Vagina (tissue), 2 donors: ENCODE data around the gene LRP11. TPM values are rescaled to one million over a fixed set of nuclear protein-coding genes. Genes with fewer than 3 reads are reported as not detected.
"Not testable (repeated sequence)": the region's sequence is repeated elsewhere in the genome, so short reads cannot be mapped to it uniquely, and the experiment has no call there.

Experiments used
- DNase-seq, 2 donors: peaks; one replicate each; pipeline ENCODE4 v3.0.0-alpha.2; 2017; ENCODE audit errors: extremely low spot score in 2 of 2
- H3K27ac ChIP-seq: fragments of 200-600 bp; sonication (generic); one replicate; pipeline ENCODE4 v1.5.1; 2019
- H3K27me3 ChIP-seq: fragments of 200-600 bp; sonication (generic); one replicate; pipeline ENCODE4 v1.5.1; 2019
- H3K36me3 ChIP-seq, 2 donors: fragments of 200-600 bp; sonication (generic); one replicate each; pipeline ENCODE4 v1.5.1; 2017 to 2019
- H3K4me1 ChIP-seq: fragments of 200-600 bp; sonication (generic); one replicate; pipeline ENCODE4 v1.5.1; 2019
- H3K4me3 ChIP-seq, 2 donors: fragments of 200-600 bp; sonication (generic); 1 replicate in 1 of 2; 2 replicates in 1 of 2; pipeline ENCODE4 v1.5.1; 2016 to 2019
- H3K9me3 ChIP-seq: fragments of 200-600 bp; sonication (generic); one replicate; pipeline ENCODE4 v1.5.1; 2019
- POLR2A ChIP-seq, 2 donors: fragments of 450-650 bp; IDR thresholded peaks; one replicate each; pipeline ENCODE4 v1.6.1; 2017; ENCODE audit warnings: antibody characterized with exemption in 2 of 2, mild to moderate bottlenecking in 2 of 2, moderate library complexity in 2 of 2
- POLR2AphosphoS5 ChIP-seq, 2 donors: sonication (generic); formaldehyde crosslinking; IDR thresholded peaks; one replicate each; pipeline ENCODE4 v1.9.0; 2017; ENCODE audit warnings: antibody characterized with exemption in 2 of 2, mild to moderate bottlenecking in 2 of 2, low read depth in 1 of 2; ENCODE audit not compliant: insufficient read depth in 1 of 2
- intact Hi-C: fragments of 100-400 bp; cut with DNase I; formaldehyde crosslinking; loops from one replicate; pipeline ENCODE4 v1.15.1; 2023
- total RNA-seq: library from RNA; depleted of rRNA; stranded (reverse); fragments of >200 nt; gene quantifications from one replicate; pipeline ENCODE4 v1.2.3, GENCODE V29; 2016
- TF ChIP-seq, protein P1 (sequence below), 3 experiments: fragments of 450-650 bp in 2 of 3; fragments of 200-600 bp in 1 of 3; sonication (generic) in 1 of 3; IDR thresholded peaks; one replicate each; pipeline ENCODE4 v1.5.1; 2017 to 2019; ENCODE audit warnings: antibody characterized with exemption in 3 of 3, mild to moderate bottlenecking in 2 of 3, moderate library complexity in 2 of 3

LRP11 gene
- total RNA-seq, 1 donor from 2014 or later = 35.1 TPM

DNA sequence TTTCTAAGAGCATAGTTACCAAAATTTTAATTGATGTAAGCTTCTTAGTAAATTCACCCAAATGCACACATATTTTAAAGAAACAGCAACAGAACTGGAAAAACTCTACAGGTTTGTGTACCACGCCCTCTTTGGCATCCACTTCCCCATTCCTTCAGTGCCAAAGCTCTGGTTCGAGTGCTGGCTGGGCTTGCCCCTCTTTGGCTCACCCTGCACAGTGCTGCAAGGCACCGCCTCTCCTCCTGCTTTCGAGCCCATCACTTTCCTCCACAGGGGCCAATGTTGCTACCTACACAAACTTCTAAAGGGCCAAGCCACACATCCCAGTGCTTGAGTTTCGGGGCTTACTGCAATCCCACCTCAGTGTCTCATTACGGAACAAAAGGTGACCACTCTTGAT is 9.6 kb downstream of the LRP11 start:
- Histone ChIP-seq H3K27ac (no peak overlapping the region), H3K4me3 (no peak overlapping the region), H3K27me3 (no peaks in the 10 kb centered on the region), H3K9me3 (no peaks in the 10 kb centered on the region), H3K36me3 (no peaks in the 10 kb centered on the region), H3K4me1 (peaks cover 26% of the 10 kb centered on the region)
- no peak for TF ChIP-seq POLR2A (IDR thresholded peaks at IDR 0.05)
- TF ChIP-seq, protein P1, sequence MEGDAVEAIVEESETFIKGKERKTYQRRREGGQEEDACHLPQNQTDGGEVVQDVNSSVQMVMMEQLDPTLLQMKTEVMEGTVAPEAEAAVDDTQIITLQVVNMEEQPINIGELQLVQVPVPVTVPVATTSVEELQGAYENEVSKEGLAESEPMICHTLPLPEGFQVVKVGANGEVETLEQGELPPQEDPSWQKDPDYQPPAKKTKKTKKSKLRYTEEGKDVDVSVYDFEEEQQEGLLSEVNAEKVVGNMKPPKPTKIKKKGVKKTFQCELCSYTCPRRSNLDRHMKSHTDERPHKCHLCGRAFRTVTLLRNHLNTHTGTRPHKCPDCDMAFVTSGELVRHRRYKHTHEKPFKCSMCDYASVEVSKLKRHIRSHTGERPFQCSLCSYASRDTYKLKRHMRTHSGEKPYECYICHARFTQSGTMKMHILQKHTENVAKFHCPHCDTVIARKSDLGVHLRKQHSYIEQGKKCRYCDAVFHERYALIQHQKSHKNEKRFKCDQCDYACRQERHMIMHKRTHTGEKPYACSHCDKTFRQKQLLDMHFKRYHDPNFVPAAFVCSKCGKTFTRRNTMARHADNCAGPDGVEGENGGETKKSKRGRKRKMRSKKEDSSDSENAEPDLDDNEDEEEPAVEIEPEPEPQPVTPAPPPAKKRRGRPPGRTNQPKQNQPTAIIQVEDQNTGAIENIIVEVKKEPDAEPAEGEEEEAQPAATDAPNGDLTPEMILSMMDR (IDR thresholded peaks at IDR 0.05) = no peak
- intact Hi-C loops = no loop called here
- DNase-seq = peak in 1 of 2 donors; percentile 27

DNA sequence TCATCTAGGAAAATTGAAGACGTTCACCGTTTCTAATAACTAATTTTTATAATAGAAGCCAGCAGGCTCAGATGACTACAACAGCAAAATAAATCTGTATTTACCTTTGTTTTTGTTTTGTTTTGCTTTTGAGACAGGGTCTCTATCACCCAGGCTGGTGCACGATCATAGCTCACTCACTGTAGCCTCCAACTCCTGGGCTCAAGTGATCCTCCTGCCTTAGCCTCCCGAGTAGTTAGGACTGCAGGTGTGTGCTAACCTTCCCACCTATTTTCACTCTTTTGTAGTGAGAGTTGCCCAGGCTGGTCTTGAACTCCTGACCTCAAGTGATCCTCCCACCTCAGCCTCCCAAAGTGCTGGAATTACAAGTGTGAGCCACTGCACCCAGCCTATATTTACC is 10.1 kb downstream of the LRP11 start:
- peaks cover 26% of the 10 kb centered on the region for H3K4me1 ChIP-seq

DNA sequence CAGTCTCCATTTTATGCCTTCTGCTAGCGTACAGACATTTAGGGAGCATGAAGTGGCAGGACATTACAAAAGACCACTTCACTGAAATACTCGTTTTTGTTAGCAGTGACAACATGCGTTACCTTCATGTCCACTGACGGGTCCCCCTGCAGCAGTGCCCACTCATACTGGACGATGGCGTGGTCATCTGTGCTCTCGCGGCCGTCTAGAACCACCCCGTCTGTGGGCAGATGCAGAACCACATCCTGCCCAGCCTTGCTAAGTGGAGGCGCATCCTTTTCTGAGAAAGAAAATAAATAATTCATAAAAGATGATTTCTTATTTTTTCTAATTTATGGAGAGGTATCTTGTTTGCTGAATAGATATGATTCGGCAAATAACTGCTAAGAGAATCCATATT is 11.3 kb downstream of the LRP11 start:
- H3K27ac ChIP-seq = no peak overlapping the region
- H3K4me1 ChIP-seq = peaks cover 30% of the 10 kb centered on the region
- TF ChIP-seq, protein P1 (IDR thresholded peaks at IDR 0.05) = no peak
- TF ChIP-seq POLR2A (IDR thresholded peaks at IDR 0.05) = no peak
- TF ChIP-seq POLR2AphosphoS5 (IDR thresholded peaks at IDR 0.05; ENCODE audit: insufficient read depth in 1 of 2, low read depth in 1 of 2) = no peak
- H3K36me3 ChIP-seq = no peaks in the 10 kb centered on the region
- H3K9me3 ChIP-seq = no peaks in the 10 kb centered on the region
- H3K4me3 ChIP-seq = no peak overlapping the region
- peak in 1 of 2 donors; percentile 60 for DNase-seq
- H3K27me3 ChIP-seq = no peaks in the 10 kb centered on the region
- intact Hi-C loops = no loop called here

More for the DNA sequence above, 10.1 kb downstream of the LRP11 start:
- H3K36me3 ChIP-seq, H3K4me3 ChIP-seq, intact Hi-C loops, H3K27ac ChIP-seq, H3K27me3 ChIP-seq, H3K9me3 ChIP-seq, DNase-seq: not testable (repeated sequence)

DNA sequence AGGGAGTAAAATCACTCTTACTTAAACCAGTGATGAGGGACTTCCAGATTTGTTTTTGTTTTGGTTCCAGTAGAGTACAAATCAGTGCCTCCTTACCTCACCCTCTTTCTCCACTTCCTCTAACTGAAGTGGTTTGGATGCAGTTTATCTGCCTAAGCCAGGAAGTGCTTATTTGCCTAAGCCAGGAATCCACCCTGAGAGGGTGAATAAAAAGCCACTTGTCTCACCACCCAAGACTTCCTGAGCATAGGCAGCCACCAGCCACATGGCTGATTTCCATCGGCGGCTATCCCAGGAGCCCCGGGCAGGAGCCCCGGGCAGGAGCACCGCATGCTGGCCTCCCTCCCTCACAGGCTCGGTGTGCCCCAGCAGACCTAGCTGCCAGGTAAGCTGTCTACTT is 12.0 kb downstream of the LRP11 start:
- Histone ChIP-seq H3K36me3 (no peaks in the 10 kb centered on the region), H3K9me3 (no peaks in the 10 kb centered on the region), H3K4me3 (no peak overlapping the region), H3K27me3 (no peaks in the 10 kb centered on the region), H3K4me1 (peaks cover 31% of the 10 kb centered on the region), H3K27ac (no peak overlapping the region)
- DNase-seq = peak in 1 of 2 donors; percentile 62
- intact Hi-C loops = no loop called here
- TF ChIP-seq, protein P1 (IDR thresholded peaks at IDR 0.05) = no peak
- TF ChIP-seq POLR2AphosphoS5 (IDR thresholded peaks at IDR 0.05; ENCODE audit: insufficient read depth in 1 of 2, low read depth in 1 of 2) = no peak
- TF ChIP-seq POLR2A (IDR thresholded peaks at IDR 0.05) = no peak

DNA sequence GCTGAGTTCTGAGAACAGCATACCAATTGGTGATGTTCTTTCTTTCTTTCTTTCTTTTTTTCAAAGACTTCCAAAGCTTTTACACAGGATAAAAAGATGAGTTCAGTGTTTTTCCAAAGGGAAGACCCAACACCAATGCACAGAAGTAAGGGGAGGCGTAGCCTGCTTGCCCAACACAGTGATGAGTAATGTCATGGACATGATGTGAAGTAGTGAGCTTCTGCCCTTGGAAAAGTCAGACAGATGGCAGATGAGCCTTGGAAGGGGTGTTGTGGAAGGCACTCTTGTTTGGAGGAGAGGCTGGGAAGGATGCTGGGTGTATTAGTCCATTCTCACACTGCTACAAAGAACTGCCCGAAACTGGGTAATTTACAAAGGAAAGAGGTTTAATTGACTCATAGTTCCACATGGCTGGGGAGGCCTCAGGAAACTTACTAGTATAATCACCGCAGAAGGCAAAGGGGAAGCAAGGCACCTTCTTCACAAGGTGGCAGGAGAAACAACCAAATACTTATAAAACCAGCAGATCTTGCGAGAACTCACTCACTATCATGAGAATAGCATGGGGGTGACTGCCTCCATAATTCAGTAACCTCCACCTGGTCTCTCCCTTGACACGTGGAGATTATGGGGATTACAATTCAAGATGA is 12.6 kb downstream of the LRP11 start:
- H3K27ac ChIP-seq = no peak overlapping the region
- peak in 1 of 2 donors; percentile 22 for DNase-seq
- no peaks in the 10 kb centered on the region for H3K27me3 ChIP-seq
- intact Hi-C loops = no loop called here
- TF ChIP-seq POLR2AphosphoS5 (IDR thresholded peaks at IDR 0.05; ENCODE audit: insufficient read depth in 1 of 2, low read depth in 1 of 2) (no peak), POLR2A (IDR thresholded peaks at IDR 0.05) (no peak)
- TF ChIP-seq, protein P1 (IDR thresholded peaks at IDR 0.05) = no peak
- H3K4me1 ChIP-seq = peaks cover 31% of the 10 kb centered on the region
- no peak overlapping the region for H3K4me3 ChIP-seq
- no peaks in the 10 kb centered on the region for H3K36me3 ChIP-seq
- H3K9me3 ChIP-seq = no peaks in the 10 kb centered on the region

DNA sequence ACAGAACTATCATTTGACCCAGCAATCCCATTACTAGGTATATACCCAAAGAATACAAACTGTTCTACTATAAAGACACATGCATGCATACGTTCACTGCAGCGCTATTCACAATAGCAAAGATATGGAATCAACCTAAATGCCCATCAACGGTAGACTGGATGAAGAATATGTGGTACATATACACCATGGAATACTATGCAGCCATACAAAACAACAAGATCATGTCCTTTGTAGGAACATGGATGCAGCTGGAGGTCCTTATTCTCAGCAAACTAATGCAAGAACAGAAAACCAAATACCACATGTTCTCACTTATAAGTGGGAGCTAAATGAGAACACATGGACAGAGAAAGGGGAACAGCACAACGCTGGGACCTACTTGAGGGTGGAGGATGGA is 15.8 kb downstream of the LRP11 start:
- H3K27me3 ChIP-seq, intact Hi-C loops, H3K9me3 ChIP-seq, H3K27ac ChIP-seq, H3K36me3 ChIP-seq, H3K4me3 ChIP-seq, DNase-seq: not testable (repeated sequence)
- peaks cover 22% of the 10 kb centered on the region for H3K4me1 ChIP-seq
